ENCODE data around the gene DFFB. TPM values are rescaled to one million over a fixed set of nuclear protein-coding genes. Genes with fewer than 3 reads are reported as not detected.
"Not testable (repeated sequence)": the region's sequence is repeated elsewhere in the genome, so short reads cannot be mapped to it uniquely, and the experiment has no call there.

DFFB gene
- total RNA-seq, 1 experiment from 2014 or later: 11.9 TPM

DNA sequence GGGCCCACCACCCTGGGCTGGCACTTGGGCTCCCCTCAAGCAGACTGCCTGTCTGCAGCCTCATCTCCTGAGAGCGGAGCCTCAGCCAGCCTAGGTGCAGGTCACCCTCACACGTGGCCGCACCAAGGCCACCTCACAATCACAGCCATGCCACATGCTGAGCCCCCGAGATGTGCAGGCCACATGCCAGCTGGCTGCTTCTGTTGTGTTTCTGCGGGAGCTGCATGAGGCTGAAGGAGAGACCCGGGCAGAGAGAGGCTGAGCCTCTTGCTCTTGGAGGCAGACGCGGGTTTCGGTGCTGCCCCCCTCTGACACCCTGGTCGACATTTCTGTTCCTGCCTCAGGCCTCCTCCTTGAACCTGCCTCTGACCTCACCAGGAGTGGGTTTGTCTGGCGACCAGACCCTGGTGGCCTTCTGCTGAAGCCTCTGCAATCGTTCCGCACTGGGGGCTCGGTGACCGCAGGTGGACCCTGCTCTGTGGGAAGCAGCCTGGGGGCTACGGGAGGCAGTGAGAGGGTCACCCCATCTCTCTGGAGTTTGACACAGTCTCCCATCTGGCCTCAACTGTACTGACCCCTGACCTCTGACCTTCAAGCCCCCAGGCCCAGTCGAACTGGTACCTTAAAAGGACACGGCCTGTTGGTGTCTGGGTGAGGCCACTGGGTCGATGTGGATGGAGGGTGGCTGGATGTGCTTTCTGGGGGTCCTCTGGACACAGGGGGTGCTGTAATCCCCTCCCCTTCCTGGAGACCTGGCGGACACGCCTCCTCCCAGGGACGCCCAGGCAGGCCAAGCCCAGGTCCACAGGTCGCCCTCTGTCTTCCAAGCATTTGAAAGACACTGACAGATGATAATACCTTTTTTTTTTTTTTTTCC is 55.8 kb downstream of the DFFB start:
- H3K4me3 ChIP-seq (ENCODE audit: low read length): no peak overlapping the region
- no peak overlapping the region for H2AFZ ChIP-seq (ENCODE audit: low read length)
- no peak overlapping the region for H3K4me2 ChIP-seq (ENCODE audit: low read depth, low read length, poor library complexity, severe bottlenecking)
- H3K27me3 ChIP-seq (ENCODE audit: low read length): no peaks in the 10 kb centered on the region
- H3K36me3 ChIP-seq (ENCODE audit: insufficient read depth, low read length): no peaks in the 10 kb centered on the region
- peaks cover 41% of the 10 kb centered on the region for H3K4me1 ChIP-seq (ENCODE audit: low read length)
- H3K9me2 ChIP-seq (replicated peaks; ENCODE audit: insufficient read depth, low read length): no peaks in the 10 kb centered on the region
- no peak overlapping the region for H3K9ac ChIP-seq (ENCODE audit: low read length)
- no peak overlapping the region for H3K27ac ChIP-seq (ENCODE audit: low read length)
- no peaks in the 10 kb centered on the region for H3K79me2 ChIP-seq (ENCODE audit: low read length)
- H4K20me1 ChIP-seq (ENCODE audit: insufficient read depth, low read depth, low read length): no peaks in the 10 kb centered on the region
- H3K9me3 ChIP-seq (ENCODE audit: low read length): no peaks in the 10 kb centered on the region
- DNase-seq: no peak

DNA sequence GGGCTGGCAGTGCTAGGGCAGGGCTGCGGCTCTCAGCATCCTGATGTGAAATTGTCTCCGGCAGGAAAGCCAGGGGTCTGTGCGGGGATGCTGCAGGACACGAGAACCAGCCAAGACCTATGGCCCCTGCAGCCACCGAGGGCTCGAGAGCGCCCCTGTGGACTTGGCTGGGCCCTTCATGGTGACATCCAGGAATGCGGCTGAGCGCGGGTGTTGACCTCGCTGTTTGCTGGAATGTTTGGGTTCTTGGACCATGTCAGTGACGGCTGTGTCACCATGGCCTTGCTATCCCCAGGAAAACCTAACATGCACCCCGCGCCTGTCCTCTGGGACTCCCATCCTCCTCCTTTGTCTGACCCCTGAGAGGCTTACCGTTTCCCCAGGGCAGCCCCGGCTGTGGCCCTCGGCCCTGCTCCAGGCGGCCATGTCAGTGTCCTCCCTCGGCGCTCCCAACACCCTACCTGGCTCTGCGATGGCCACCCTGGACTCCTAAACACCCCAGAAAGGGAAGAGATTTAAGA is 57.1 kb downstream of the DFFB start:
- Histone ChIP-seq H3K36me3 (ENCODE audit: insufficient read depth, low read length) (no peaks in the 10 kb centered on the region), H3K79me2 (ENCODE audit: low read length) (no peaks in the 10 kb centered on the region), H3K9me2 (replicated peaks; ENCODE audit: insufficient read depth, low read length) (no peaks in the 10 kb centered on the region), H4K20me1 (ENCODE audit: insufficient read depth, low read depth, low read length) (no peaks in the 10 kb centered on the region), H3K27ac (ENCODE audit: low read length) (no peak overlapping the region), H3K4me3 (ENCODE audit: low read length) (no peak overlapping the region), H3K27me3 (ENCODE audit: low read length) (no peaks in the 10 kb centered on the region), H3K9me3 (ENCODE audit: low read length) (no peaks in the 10 kb centered on the region), H2AFZ (ENCODE audit: low read length) (no peak overlapping the region), H3K4me2 (ENCODE audit: low read depth, low read length, poor library complexity, severe bottlenecking) (no peak overlapping the region), H3K4me1 (ENCODE audit: low read length) (peaks cover 27% of the 10 kb centered on the region), H3K9ac (ENCODE audit: low read length) (no peak overlapping the region)
- DNase-seq: no peak

- H3K79me2 ChIP-seq (ENCODE audit: low read length): no peaks in the 10 kb centered on the region
- no peaks in the 10 kb centered on the region for H4K20me1 ChIP-seq (ENCODE audit: insufficient read depth, low read depth, low read length)
- H3K9me2 ChIP-seq (replicated peaks; ENCODE audit: insufficient read depth, low read length): no peaks in the 10 kb centered on the region
- H3K4me1 ChIP-seq (ENCODE audit: low read length): peaks cover 22% of the 10 kb centered on the region
- H3K9ac ChIP-seq (ENCODE audit: low read length): no peak overlapping the region
- H3K4me2 ChIP-seq (ENCODE audit: low read depth, low read length, poor library complexity, severe bottlenecking): no peak overlapping the region
- no peak for DNase-seq
- H3K36me3 ChIP-seq (ENCODE audit: insufficient read depth, low read length): no peaks in the 10 kb centered on the region
- H3K4me3 ChIP-seq (ENCODE audit: low read length): no peak overlapping the region
- no peak overlapping the region for H3K27ac ChIP-seq (ENCODE audit: low read length)
- H2AFZ ChIP-seq (ENCODE audit: low read length): no peak overlapping the region
- H3K9me3 ChIP-seq (ENCODE audit: low read length): no peaks in the 10 kb centered on the region
- H3K27me3 ChIP-seq (ENCODE audit: low read length): no peaks in the 10 kb centered on the region
Measured at GRCh38 chr1:3914911-3915310, 57.6 kb downstream of the DFFB start.

GRCh38 chr1:3915551-3916121 is 58.4 kb downstream of the DFFB start:
- Histone ChIP-seq H4K20me1 (ENCODE audit: insufficient read depth, low read depth, low read length) (no peaks in the 10 kb centered on the region), H3K79me2 (ENCODE audit: low read length) (no peaks in the 10 kb centered on the region), H3K9me3 (ENCODE audit: low read length) (no peaks in the 10 kb centered on the region), H2AFZ (ENCODE audit: low read length) (no peak overlapping the region), H3K4me1 (ENCODE audit: low read length) (peaks cover 15% of the 10 kb centered on the region), H3K9ac (ENCODE audit: low read length) (no peak overlapping the region), H3K9me2 (replicated peaks; ENCODE audit: insufficient read depth, low read length) (no peaks in the 10 kb centered on the region), H3K36me3 (ENCODE audit: insufficient read depth, low read length) (no peaks in the 10 kb centered on the region), H3K4me3 (ENCODE audit: low read length) (no peak overlapping the region), H3K4me2 (ENCODE audit: low read depth, low read length, poor library complexity, severe bottlenecking) (no peak overlapping the region), H3K27ac (ENCODE audit: low read length) (no peak overlapping the region), H3K27me3 (ENCODE audit: low read length) (no peaks in the 10 kb centered on the region)
- DNase-seq: no peak

GRCh38 chr1:3917761-3918160 is 60.5 kb downstream of the DFFB start:
- H2AFZ ChIP-seq (ENCODE audit: low read length): no peak overlapping the region
- no peak overlapping the region for H3K4me2 ChIP-seq (ENCODE audit: low read depth, low read length, poor library complexity, severe bottlenecking)
- no peaks in the 10 kb centered on the region for H3K27me3 ChIP-seq (ENCODE audit: low read length)
- no peak overlapping the region for H3K27ac ChIP-seq (ENCODE audit: low read length)
- no peaks in the 10 kb centered on the region for H3K9me3 ChIP-seq (ENCODE audit: low read length)
- H3K9ac ChIP-seq (ENCODE audit: low read length): no peak overlapping the region
- DNase-seq: no peak
- H3K9me2 ChIP-seq (replicated peaks; ENCODE audit: insufficient read depth, low read length): no peaks in the 10 kb centered on the region
- no peak overlapping the region for H3K4me3 ChIP-seq (ENCODE audit: low read length)
- H3K4me1 ChIP-seq (ENCODE audit: low read length): peaks cover 10% of the 10 kb centered on the region
- no peaks in the 10 kb centered on the region for H4K20me1 ChIP-seq (ENCODE audit: insufficient read depth, low read depth, low read length)
- H3K79me2 ChIP-seq (ENCODE audit: low read length): no peaks in the 10 kb centered on the region
- no peaks in the 10 kb centered on the region for H3K36me3 ChIP-seq (ENCODE audit: insufficient read depth, low read length)

DNA sequence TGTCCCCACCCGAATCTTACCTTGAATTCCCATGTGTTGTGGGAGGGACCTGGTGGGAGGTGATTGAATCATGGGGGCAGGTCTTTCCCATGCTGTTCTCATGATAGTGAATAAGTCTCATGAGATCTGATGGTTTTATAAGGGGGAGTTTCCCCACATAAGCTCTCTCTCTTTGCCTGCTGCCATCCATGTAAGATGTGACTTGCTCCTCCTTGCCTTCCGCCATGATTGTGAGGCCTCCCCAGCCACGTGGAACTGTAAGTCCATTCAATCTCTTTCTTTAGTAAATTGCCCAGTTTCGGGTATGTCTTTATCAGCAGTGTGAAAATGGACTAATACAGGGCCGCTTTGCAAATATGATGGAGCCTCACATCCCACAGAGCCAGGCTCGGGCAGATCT is 61.1 kb downstream of the DFFB start:
- H3K4me3 ChIP-seq (ENCODE audit: low read length); H3K9me3 ChIP-seq (ENCODE audit: low read length); DNase-seq; H3K27ac ChIP-seq (ENCODE audit: low read length); H3K36me3 ChIP-seq (ENCODE audit: insufficient read depth, low read length); H3K9me2 ChIP-seq (replicated peaks; ENCODE audit: insufficient read depth, low read length); H3K9ac ChIP-seq (ENCODE audit: low read length); H3K4me2 ChIP-seq (ENCODE audit: low read depth, low read length, poor library complexity, severe bottlenecking); H3K27me3 ChIP-seq (ENCODE audit: low read length); H4K20me1 ChIP-seq (ENCODE audit: insufficient read depth, low read depth, low read length); H3K79me2 ChIP-seq (ENCODE audit: low read length); H2AFZ ChIP-seq (ENCODE audit: low read length): not testable (repeated sequence)
- H3K4me1 ChIP-seq (ENCODE audit: low read length): peaks cover 12% of the 10 kb centered on the region

DNA sequence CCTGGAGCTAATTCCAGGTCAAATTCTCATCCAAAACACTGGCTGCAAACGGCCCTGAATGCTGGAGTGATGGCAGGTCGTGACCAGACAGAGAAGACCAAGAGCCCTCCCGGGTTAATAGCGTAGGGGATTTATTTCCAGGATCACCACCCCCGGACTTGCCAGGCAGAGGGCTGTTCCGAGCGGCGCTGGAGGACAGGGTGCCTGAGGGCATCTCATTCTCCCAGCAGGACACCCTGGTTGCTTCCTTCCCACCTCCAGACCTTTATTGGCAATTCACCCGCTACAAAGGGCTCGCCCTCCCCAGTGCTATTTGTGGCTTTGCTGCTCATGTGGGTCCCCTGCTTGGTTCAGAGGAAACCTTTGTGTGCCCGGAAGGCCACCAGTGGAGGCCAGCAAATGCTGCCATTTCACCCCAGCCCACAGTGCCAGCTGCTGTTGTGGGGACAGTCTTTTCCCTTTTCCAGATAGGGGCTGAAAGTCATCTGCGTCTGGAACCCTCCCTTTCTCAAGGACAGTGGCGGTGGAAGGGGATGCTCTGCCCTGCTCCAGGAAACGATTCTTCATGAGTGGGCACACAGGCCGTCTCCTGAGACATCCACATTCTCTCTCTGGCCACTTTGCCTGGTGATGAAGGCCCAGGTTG is 61.8 kb downstream of the DFFB start:
- Histone ChIP-seq H3K4me2 (ENCODE audit: low read depth, low read length, poor library complexity, severe bottlenecking) (no peak overlapping the region), H3K9ac (ENCODE audit: low read length) (no peak overlapping the region), H3K9me2 (replicated peaks; ENCODE audit: insufficient read depth, low read length) (no peaks in the 10 kb centered on the region), H3K36me3 (ENCODE audit: insufficient read depth, low read length) (no peaks in the 10 kb centered on the region), H2AFZ (ENCODE audit: low read length) (no peak overlapping the region), H3K9me3 (ENCODE audit: low read length) (no peaks in the 10 kb centered on the region), H3K27ac (ENCODE audit: low read length) (no peak overlapping the region), H4K20me1 (ENCODE audit: insufficient read depth, low read depth, low read length) (no peaks in the 10 kb centered on the region), H3K79me2 (ENCODE audit: low read length) (no peaks in the 10 kb centered on the region), H3K4me1 (ENCODE audit: low read length) (peaks cover 12% of the 10 kb centered on the region), H3K27me3 (ENCODE audit: low read length) (no peaks in the 10 kb centered on the region), H3K4me3 (ENCODE audit: low read length) (no peak overlapping the region)
- no peak for DNase-seq

GRCh38 chr1:3919706-3920105 is 62.4 kb downstream of the DFFB start:
- no peak for DNase-seq
- Histone ChIP-seq H3K4me1 (ENCODE audit: low read length) (peaks cover 12% of the 10 kb centered on the region), H3K4me3 (ENCODE audit: low read length) (no peak overlapping the region), H2AFZ (ENCODE audit: low read length) (no peak overlapping the region), H3K27ac (ENCODE audit: low read length) (no peak overlapping the region), H3K36me3 (ENCODE audit: insufficient read depth, low read length) (no peaks in the 10 kb centered on the region), H3K79me2 (ENCODE audit: low read length) (no peaks in the 10 kb centered on the region), H3K9ac (ENCODE audit: low read length) (no peak overlapping the region), H3K27me3 (ENCODE audit: low read length) (no peaks in the 10 kb centered on the region), H4K20me1 (ENCODE audit: insufficient read depth, low read depth, low read length) (no peaks in the 10 kb centered on the region), H3K4me2 (ENCODE audit: low read depth, low read length, poor library complexity, severe bottlenecking) (no peak overlapping the region), H3K9me3 (ENCODE audit: low read length) (no peaks in the 10 kb centered on the region), H3K9me2 (replicated peaks; ENCODE audit: insufficient read depth, low read length) (no peaks in the 10 kb centered on the region)
